Fibroblast of pulmonary artery (primary cell): ENCODE measurements around the gene TTC36.

Experiments used
- DNase-seq: peaks from one replicate; pipeline ENCODE4 v3.0.0-alpha.2; 2010; ENCODE audit warnings: low read depth
- H3K4me3 ChIP-seq: replicated peaks from 2 replicates; pipeline ENCODE4 v1.5.1; 2011; ENCODE audit warnings: low read depth, mild to moderate bottlenecking, control low read depth, low read length, moderate library complexity
- CTCF ChIP-seq: IDR thresholded peaks from 2 replicates; pipeline ENCODE4 v1.5.1; 2011; ENCODE audit warnings: mild to moderate bottlenecking, control low read depth, low read length, inconsistent platforms; ENCODE audit errors: missing control alignments

Gene TTC36

GRCh38 chr11:118537409-118537980, 10.2 kb downstream of the TTC36 start:
- H3K4me3 ChIP-seq, result no peak overlapping the region
- no peak for TF ChIP-seq CTCF
- no peak for DNase-seq

- DNase-seq, result no peak
- H3K4me3 ChIP-seq, result no peak overlapping the region
- TF ChIP-seq CTCF, result no peak
These were observed 16.9 kb downstream of the TTC36 start for GRCh38 chr11:118544010-118544646.

GRCh38 chr11:118544647-118545010, 17.4 kb downstream of the TTC36 start:
- no peak overlapping the region for H3K4me3 ChIP-seq
- DNase-seq, result no peak
- no peak for TF ChIP-seq CTCF

GRCh38 chr11:118545533-118545932, 18.3 kb downstream of the TTC36 start:
- DNase-seq, result no peak
- H3K4me3 ChIP-seq, result no peak overlapping the region
- TF ChIP-seq CTCF, result no peak

- no peak overlapping the region for H3K4me3 ChIP-seq
- no peak for TF ChIP-seq CTCF
- no peak for DNase-seq
These were observed 19.9 kb downstream of the TTC36 start for GRCh38 chr11:118547132-118547531.

- no peak overlapping the region for H3K4me3 ChIP-seq
- DNase-seq, result no peak
These were observed 25.1 kb downstream of the TTC36 start for GRCh38 chr11:118552341-118552740.

More at GRCh38 chr11:118552341-118552740, 25.1 kb downstream of the TTC36 start:
- no peak for TF ChIP-seq CTCF
